Ovary (tissue), 3 donors: ENCODE data around the gene TAF1.
"Not testable (repeated sequence)": the region's sequence is repeated elsewhere in the genome, so short reads cannot be mapped to it uniquely, and the experiment has no call there.

Source experiments
- CTCF ChIP-seq, 3 donors: fragments of 450-650 bp in 2 of 3; fragments of 200-600 bp in 1 of 3; IDR thresholded peaks; one replicate each; pipeline versions ENCODE4 v1.5.1 to v1.8.0; 2016 to 2022; ENCODE audit warnings: antibody characterized with exemption in 3 of 3, mild to moderate bottlenecking in 1 of 3
- EP300 ChIP-seq: sonication (generic); formaldehyde crosslinking; IDR thresholded peaks from one replicate; pipeline ENCODE4 v1.6.1; 2017; ENCODE audit warnings: antibody characterized with exemption
- POLR2A ChIP-seq: fragments of 450-650 bp; IDR thresholded peaks from one replicate; pipeline ENCODE4 v1.6.1; 2017; ENCODE audit warnings: antibody characterized with exemption, mild to moderate bottlenecking, moderate library complexity
- donor health status: DM: no; HTN: no; CAD: no.

DNA sequence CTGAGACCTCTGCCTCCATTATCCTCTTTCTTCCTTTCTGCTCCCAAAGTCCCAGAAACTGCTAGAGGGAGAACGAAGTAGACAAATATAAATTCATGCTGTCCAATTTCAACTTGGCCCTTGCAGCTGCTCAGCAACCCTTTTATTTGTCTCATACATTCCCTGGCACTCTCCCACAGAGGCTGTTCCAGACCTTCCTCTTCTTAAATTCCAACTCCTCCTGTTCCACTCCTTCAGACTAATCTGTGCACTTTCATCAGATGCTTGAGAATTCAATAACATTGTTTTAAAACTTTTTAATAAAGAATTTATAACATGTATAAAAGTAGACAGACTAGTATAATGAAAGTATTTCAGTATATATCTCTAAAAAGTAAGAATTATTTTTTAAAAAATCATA is 49.2 kb upstream of the TAF1 start:
- not testable (repeated sequence) for TF ChIP-seq CTCF (IDR thresholded peaks at IDR 0.05); POLR2A; EP300
